Fibroblast of lung (primary cell): Measurements from ENCODE around the gene FSTL4. TPM values are rescaled to one million over a fixed set of nuclear protein-coding genes. Genes with fewer than 3 reads are reported as not detected.

Experiments used
- DNase-seq, 2 donors: peaks; one replicate each; pipeline versions ENCODE4 v3.0.0 to v3.0.0-alpha.2; 2010; ENCODE audit warnings: low read depth in 2 of 2
- H2AFZ ChIP-seq: 2 replicates; pipeline ENCODE4 v1.5.1; 2012; ENCODE audit warnings: low read length, control low read depth, inconsistent platforms
- H3K27ac ChIP-seq: 2 replicates; pipeline ENCODE4 v1.5.1; 2011; ENCODE audit warnings: low read length, control low read depth; ENCODE audit not compliant: insufficient read depth
- H3K27me3 ChIP-seq: 2 replicates; pipeline ENCODE4 v1.5.1; 2011; ENCODE audit warnings: mild to moderate bottlenecking, low read length; ENCODE audit not compliant: control insufficient read depth, insufficient read depth
- H3K36me3 ChIP-seq: 2 replicates; pipeline ENCODE4 v1.5.1; 2011; ENCODE audit warnings: low read length; ENCODE audit not compliant: control insufficient read depth, insufficient read depth
- H3K4me1 ChIP-seq: 2 replicates; pipeline ENCODE4 v1.5.1; 2011; ENCODE audit warnings: low read length; ENCODE audit not compliant: control insufficient read depth, insufficient read depth; ENCODE audit errors: extremely low read depth
- H3K4me2 ChIP-seq: 2 replicates; pipeline ENCODE4 v1.5.1; 2011; ENCODE audit warnings: low read length, control low read depth; ENCODE audit not compliant: insufficient read depth; ENCODE audit errors: extremely low read depth
- H3K4me3 ChIP-seq, 4 experiments: fragments of 200-600 bp in 1 of 4; sonication (generic) in 1 of 4; replicated peaks in 1 of 4; 2 replicates each; pipeline ENCODE4 v1.5.1; 2011 to 2016; ENCODE audit warnings: low read length in 4 of 4, low read depth in 3 of 4, mild to moderate bottlenecking in 3 of 4, control low read depth in 2 of 4, inconsistent platforms in 1 of 4, mixed read lengths in 1 of 4; ENCODE audit not compliant: insufficient read depth in 1 of 4; ENCODE audit errors: control extremely low read depth in 1 of 4
- H3K79me2 ChIP-seq: 2 replicates; pipeline ENCODE4 v1.5.1; 2012; ENCODE audit warnings: mild to moderate bottlenecking, low read length, inconsistent platforms; ENCODE audit not compliant: control insufficient read depth, insufficient read depth
- H3K9ac ChIP-seq: 2 replicates; pipeline ENCODE4 v1.5.1; 2011; ENCODE audit warnings: mild to moderate bottlenecking, low read length, control low read depth; ENCODE audit not compliant: insufficient read depth
- H3K9me3 ChIP-seq: 2 replicates; pipeline ENCODE4 v1.5.1; 2012; ENCODE audit warnings: low read depth, low read length; ENCODE audit not compliant: control insufficient read depth, insufficient read depth
- H4K20me1 ChIP-seq: 2 replicates; pipeline ENCODE4 v1.5.1; 2011; ENCODE audit warnings: low read length; ENCODE audit not compliant: control insufficient read depth, insufficient read depth; ENCODE audit errors: extremely low read depth
- CTCF ChIP-seq, 2 donors: IDR thresholded peaks in 1 of 2; conservative IDR thresholded peaks in 1 of 2; 1 replicate in 1 of 2; 2 replicates in 1 of 2; pipeline ENCODE4 v1.5.1; 2011 to 2012; ENCODE audit warnings: low read length in 2 of 2, control low read depth in 1 of 2, inconsistent platforms in 1 of 2, low read depth in 1 of 2, mild to moderate bottlenecking in 1 of 2
- EZH2 ChIP-seq: IDR thresholded peaks from 2 replicates; pipeline ENCODE4 v1.5.1; 2012; ENCODE audit warnings: low read length, control low read depth, mild to moderate bottlenecking; ENCODE audit errors: missing control alignments
- polyA plus RNA-seq, 2 donors: library from polyadenylated mRNA; depleted of rRNA in 1 of 2; stranded (reverse) in 1 of 2; unstranded in 1 of 2; fragments of >200 nt; gene quantifications; 2 replicates each; pipeline ENCODE4 v1.2.1, GENCODE V29; 2011 to 2012; ENCODE audit warnings: missing spikeins in 1 of 2
- total RNA-seq: library from RNA; depleted of rRNA; stranded (reverse); fragments of >200 nt; gene quantifications from 2 replicates; pipeline ENCODE4 v1.2.1, GENCODE V29; 2014

The FSTL4 gene
- total and polyA plus RNA-seq, 2 donors (not counting 1 experiment from before 2014, with no cell fraction given): 0.17 to 0.33 TPM

DNA sequence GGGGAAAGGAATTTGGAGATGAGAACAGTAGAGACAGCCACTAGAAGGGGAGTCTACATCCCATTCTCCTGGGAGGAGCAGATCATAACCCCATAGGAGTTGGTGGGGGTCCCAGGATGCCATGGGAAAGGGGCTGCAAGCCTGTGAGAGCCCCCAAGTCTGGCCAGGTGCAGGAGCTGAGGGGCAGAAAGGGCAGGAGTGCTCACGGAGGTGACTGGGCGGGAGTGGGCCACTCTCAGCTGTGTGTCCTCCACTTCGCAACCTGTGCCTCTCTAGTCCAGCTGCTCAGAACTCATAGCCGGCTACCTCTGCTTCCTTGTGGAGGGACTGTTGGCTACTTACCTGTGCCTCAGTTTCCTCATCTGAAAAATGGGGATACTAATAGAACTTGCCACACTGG, 263.9 kb downstream of the FSTL4 start:
- Histone ChIP-seq H3K4me2 (no peak overlapping the region), H3K4me3 (no peak overlapping the region), H3K79me2 (no peaks in the 10 kb centered on the region), H3K27me3 (no peaks in the 10 kb centered on the region), H2AFZ (no peak overlapping the region), H4K20me1 (no peaks in the 10 kb centered on the region), H3K36me3 (no peaks in the 10 kb centered on the region), H3K9me3 (no peaks in the 10 kb centered on the region), H3K27ac (no peak overlapping the region), H3K4me1 (no peaks in the 10 kb centered on the region), H3K9ac (no peak overlapping the region)
- TF ChIP-seq EZH2 (no peak), CTCF (conservative IDR thresholded peaks at IDR 0.05 in 1 of 2, IDR thresholded peaks at IDR 0.05 in 1 of 2; ENCODE audit: low read depth in 1 of 2, low read length in 2 of 2) (no peak)
- no peak for DNase-seq

DNA sequence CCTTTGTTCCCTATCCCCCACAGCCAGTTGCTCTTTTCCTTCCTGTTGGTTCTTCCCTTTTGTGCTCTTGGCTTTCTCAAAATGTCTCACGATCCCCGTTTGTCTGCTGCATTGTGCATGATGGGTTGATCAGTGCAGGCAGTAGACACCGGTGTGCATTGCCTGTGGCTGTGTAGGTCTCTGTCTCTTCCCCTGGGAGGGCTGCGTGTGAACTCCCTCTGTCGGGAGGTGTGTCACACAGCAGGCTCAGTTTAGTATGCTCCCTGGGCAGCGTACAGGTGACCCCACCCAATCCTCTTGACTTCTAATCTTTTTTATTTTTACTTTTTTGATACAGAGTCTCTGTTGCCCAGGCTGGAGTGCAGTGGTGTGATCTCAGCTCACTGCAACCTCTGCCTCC, 265.3 kb downstream of the FSTL4 start:
- no peak for DNase-seq
- Histone ChIP-seq H3K9me3 (no peaks in the 10 kb centered on the region), H3K4me1 (no peaks in the 10 kb centered on the region), H2AFZ (no peak overlapping the region), H3K36me3 (no peaks in the 10 kb centered on the region), H3K4me3 (no peak overlapping the region), H3K27me3 (no peaks in the 10 kb centered on the region), H3K4me2 (no peak overlapping the region), H3K79me2 (no peaks in the 10 kb centered on the region), H3K27ac (no peak overlapping the region), H3K9ac (no peak overlapping the region), H4K20me1 (no peaks in the 10 kb centered on the region)
- no peak for TF ChIP-seq CTCF (conservative IDR thresholded peaks at IDR 0.05 in 1 of 2, IDR thresholded peaks at IDR 0.05 in 1 of 2; ENCODE audit: low read depth in 1 of 2, low read length in 2 of 2)
- TF ChIP-seq EZH2: no peak

GRCh38 chr5:133344266-133344665, 268.1 kb downstream of the FSTL4 start:
- TF ChIP-seq CTCF (conservative IDR thresholded peaks at IDR 0.05 in 1 of 2, IDR thresholded peaks at IDR 0.05 in 1 of 2; ENCODE audit: low read depth in 1 of 2, low read length in 2 of 2) (no peak), EZH2 (no peak)
- Histone ChIP-seq H3K79me2 (no peaks in the 10 kb centered on the region), H3K27ac (no peak overlapping the region), H3K9me3 (no peaks in the 10 kb centered on the region), H2AFZ (no peak overlapping the region), H3K27me3 (no peaks in the 10 kb centered on the region), H4K20me1 (no peaks in the 10 kb centered on the region), H3K9ac (no peak overlapping the region), H3K4me1 (no peaks in the 10 kb centered on the region), H3K4me3 (no peak overlapping the region), H3K4me2 (no peak overlapping the region), H3K36me3 (no peaks in the 10 kb centered on the region)
- DNase-seq: no peak
